ENCODE measurements around the gene ATP9A.

GRCh38 chr20:51661609-51662178 lies 106.5 kb downstream of the ATP9A start:
- no peak for TF ChIP-seq CTCF (IDR thresholded peaks at IDR 0.05)
- TF ChIP-seq POLR2A (IDR thresholded peaks at IDR 0.05), result no peak
